B cell (primary cell): ENCODE measurements around the gene CORO2B. TPM values are rescaled to one million over a fixed set of nuclear protein-coding genes. Genes with fewer than 3 reads are reported as not detected.

Experiments used
- ATAC-seq: fragments of 200-7000 bp; cut with Tn5 transposase; one replicate; pipeline ENCODE4 v1.10.0; 2021; ENCODE audit warnings: low read depth, mild to moderate bottlenecking, moderate number of reproducible peaks, moderate library complexity
- CTCF ChIA-PET: fragments of 350-600 bp; sonication (Branson Sonifier 250); formaldehyde crosslinking; loops from one replicate; lab custom pipeline; 2021; ENCODE audit warnings: antibody characterized with exemption, inconsistent platforms; lab: Charles Lee
- POLR2A ChIA-PET: fragments of 350-600 bp; sonication (Branson Sonifier 250); formaldehyde crosslinking; loops from one replicate; lab custom pipeline; 2021; ENCODE audit warnings: antibody characterized with exemption; lab: Charles Lee
- DNase-seq: peaks from one replicate; pipeline ENCODE4 v3.0.0; 2013
- H2AFZ ChIP-seq: 2 replicates; pipeline ENCODE4 v1.6.1; 2012; ENCODE audit warnings: mild to moderate bottlenecking, low read depth, low read length; ENCODE audit not compliant: insufficient read depth, poor library complexity, severe bottlenecking
- H3K27ac ChIP-seq, 2 donors: 1 replicate in 1 of 2; 2 replicates in 1 of 2; pipeline ENCODE4 v1.5.1; 2012 to 2013; ENCODE audit warnings: low read length in 2 of 2, mild to moderate bottlenecking in 2 of 2, moderate library complexity in 1 of 2
- H3K27me3 ChIP-seq, 4 experiments: fragments of 200-600 bp in 1 of 4; sonication (generic) in 1 of 4; replicated peaks in 1 of 4; 1 replicate in 2 of 4; 2 replicates in 2 of 4; pipeline versions ENCODE4 v1.6.1 to v1.7.0; 2013 to 2016; ENCODE audit warnings: low read length in 3 of 4, mild to moderate bottlenecking in 2 of 4, mixed read lengths in 1 of 4, moderate library complexity in 1 of 4; ENCODE audit not compliant: insufficient read depth in 4 of 4, control insufficient read depth in 3 of 4; ENCODE audit errors: control extremely low read depth in 1 of 4
- H3K36me3 ChIP-seq, 2 experiments: replicated peaks in 1 of 2; 1 replicate in 1 of 2; 2 replicates in 1 of 2; pipeline versions ENCODE4 v1.6.1 to v1.7.1; 2013; ENCODE audit warnings: low read length in 1 of 2; ENCODE audit not compliant: insufficient read depth in 2 of 2, control insufficient read depth in 1 of 2; ENCODE audit errors: control extremely low read depth in 1 of 2, extremely low read depth in 1 of 2
- H3K4me1 ChIP-seq, 2 donors: fragments of 200-600 bp in 1 of 2; sonication (generic) in 1 of 2; 1 replicate in 1 of 2; 2 replicates in 1 of 2; pipeline versions ENCODE4 v1.5.1 to v1.6.1; 2013 to 2017; ENCODE audit warnings: low read length in 2 of 2; ENCODE audit not compliant: control insufficient read depth in 2 of 2, insufficient read depth in 2 of 2
- H3K4me2 ChIP-seq: replicated peaks from 2 replicates; pipeline ENCODE3; 2012; ENCODE audit warnings: mild to moderate bottlenecking, low read depth, low read length; ENCODE audit not compliant: poor library complexity, severe bottlenecking
- H3K4me3 ChIP-seq, 5 experiments: fragments of 200-600 bp in 1 of 5; sonication (generic) in 1 of 5; 1 replicate in 3 of 5; 2 replicates in 2 of 5; pipeline versions ENCODE4 v1.5.1 to v1.7.0; 2011 to 2016; ENCODE audit warnings: low read length in 4 of 5, mild to moderate bottlenecking in 4 of 5, low read depth in 2 of 5, control low read depth in 1 of 5, moderate library complexity in 1 of 5; ENCODE audit not compliant: insufficient read depth in 1 of 5; ENCODE audit errors: control extremely low read depth in 1 of 5, extremely low read depth in 1 of 5
- H3K79me2 ChIP-seq: fragments of 200-600 bp; sonication (generic); one replicate; pipeline ENCODE4 v1.6.0; 2016; ENCODE audit warnings: low read length; ENCODE audit not compliant: control insufficient read depth, insufficient read depth
- H3K9ac ChIP-seq: fragments of 200-600 bp; sonication (generic); 2 replicates; pipeline ENCODE4 v1.6.1; 2017; ENCODE audit warnings: mild to moderate bottlenecking, low read length, moderate library complexity
- H3K9me3 ChIP-seq, 3 donors: one replicate each; pipeline versions ENCODE4 v1.6.1 to v1.7.1; 2013; ENCODE audit warnings: low read length in 2 of 3; ENCODE audit not compliant: control insufficient read depth in 2 of 3, insufficient read depth in 1 of 3; ENCODE audit errors: control extremely low read depth in 1 of 3
- H4K20me1 ChIP-seq: 2 replicates; pipeline ENCODE4 v1.6.0; 2012; ENCODE audit warnings: mild to moderate bottlenecking, low read length; ENCODE audit not compliant: insufficient read depth, control insufficient read depth, poor library complexity, severe bottlenecking
- H3K27ac Mint-ChIP-seq: one replicate; pipeline ENCODE4 v1.8.0; 2021; ENCODE audit warnings: mixed read lengths
- H3K27me3 Mint-ChIP-seq: one replicate; pipeline ENCODE4 v1.8.0; 2021; ENCODE audit warnings: mixed read lengths
- H3K4me1 Mint-ChIP-seq: one replicate; pipeline ENCODE4 v1.8.0; 2021; ENCODE audit warnings: mixed read lengths
- H3K4me3 Mint-ChIP-seq: one replicate; pipeline ENCODE4 v1.8.0; 2021; ENCODE audit warnings: mixed read lengths
- H3K9me3 Mint-ChIP-seq: one replicate; pipeline ENCODE4 v1.8.0; 2022; ENCODE audit warnings: mixed read lengths; ENCODE audit not compliant: insufficient read depth
- CTCF ChIP-seq: fragments of 200-600 bp; IDR thresholded peaks from one replicate; pipeline ENCODE4 v1.8.0; 2022; ENCODE audit warnings: antibody characterized with exemption, mild to moderate bottlenecking
- EZH2 ChIP-seq: IDR thresholded peaks from 2 replicates; pipeline ENCODE4 v1.6.1; 2012; ENCODE audit warnings: borderline replicate concordance, low read depth, mild to moderate bottlenecking, moderate library complexity, low read length; ENCODE audit not compliant: insufficient read depth, poor library complexity, severe bottlenecking
- WGBS: methylation state at CpG from one replicate; pipeline ENCODE4 v1.1.5; 2013; ENCODE audit warnings: missing lambda C conversion rate; ENCODE audit not compliant: insufficient coverage; 5-methylcytosine and 5-hydroxymethylcytosine counted together
- intact Hi-C: fragments of 100-400 bp; cut with micrococcal nuclease; formaldehyde crosslinking; loops from one replicate; pipeline ENCODE4 v1.10.0; 2022
- polyA plus RNA-seq: library from polyadenylated mRNA; depleted of rRNA; stranded (reverse); fragments of >200 nt; gene quantifications from 2 replicates; pipeline ENCODE4 v1.2.3, GENCODE V29; 2012
- total RNA-seq, 2 donors: library from RNA; stranded (reverse); fragments of 120-200 nt in 1 of 2; gene quantifications; 1 replicate in 1 of 2; 2 replicates in 1 of 2; pipeline versions ENCODE4 v1.2.3 to v1.2.4, GENCODE V29; 2013 to 2022

Gene CORO2B
- total and polyA plus RNA-seq, 2 donors (not counting 1 experiment from before 2014, with no cell fraction given) = 9.5 to 11.3 TPM

- no peak for TF ChIP-seq EZH2
- TF ChIP-seq CTCF = no peak
- no peaks in the 10 kb centered on the region for H3K9me3 Mint-ChIP-seq
- H3K9ac ChIP-seq = no peak overlapping the region
- ChIA-PET CTCF (interaction anchor here (0.9 to 14.0 kb wide), 8 partner anchors 9 to 379 kb away, joined by 3 to 409 read pairs (median 6); no protein-coding TSS in a partner anchor), POLR2A (no interaction called here)
- H3K36me3 ChIP-seq = no peaks in the 10 kb centered on the region
- H2AFZ ChIP-seq = no peak overlapping the region
- H3K79me2 ChIP-seq = no peaks in the 10 kb centered on the region
- no peaks in the 10 kb centered on the region for H3K4me1 Mint-ChIP-seq
- no peaks in the 10 kb centered on the region for H3K9me3 ChIP-seq
- no peak overlapping the region for H3K27ac ChIP-seq
- H3K4me3 ChIP-seq = no peak overlapping the region
- H3K4me3 Mint-ChIP-seq = no peak overlapping the region
- no peaks in the 10 kb centered on the region for H3K4me1 ChIP-seq
- peaks cover 0 to 19% (median 6%) of the 10 kb centered on the region in 4 experiments for H3K27me3 ChIP-seq
- H4K20me1 ChIP-seq = no peaks in the 10 kb centered on the region
- DNase-seq (no peak), ATAC-seq (no peak)
- peaks cover 46% of the 10 kb centered on the region for H3K27me3 Mint-ChIP-seq
- WGBS = no CpG with 5 or more reads among the region's 2 CpGs
- intact Hi-C loops = no loop called here
- H3K4me2 ChIP-seq = no peak overlapping the region
- H3K27ac Mint-ChIP-seq = no peak overlapping the region
Observed at GRCh38 chr15:68546318-68546717, 32.5 kb upstream of the CORO2B start.

- ChIA-PET POLR2A (no interaction called here), CTCF (interaction anchor here (0.8 to 14.0 kb wide), 9 partner anchors 9 to 377 kb away, joined by 3 to 409 read pairs (median 24); no protein-coding TSS in a partner anchor)
- no peaks in the 10 kb centered on the region for H3K79me2 ChIP-seq
- H3K4me3 ChIP-seq = no peak overlapping the region
- Mint-ChIP-seq H3K9me3 (no peaks in the 10 kb centered on the region), H3K27me3 (peaks cover 38% of the 10 kb centered on the region), H3K27ac (no peak overlapping the region), H3K4me1 (no peaks in the 10 kb centered on the region), H3K4me3 (no peak overlapping the region)
- 85% methylated on average over 2 of the region's 3 CpGs for WGBS
- no peak overlapping the region for H3K9ac ChIP-seq
- H3K4me1 ChIP-seq = no peaks in the 10 kb centered on the region
- H4K20me1 ChIP-seq = no peaks in the 10 kb centered on the region
- H3K36me3 ChIP-seq = no peaks in the 10 kb centered on the region
- no peak overlapping the region for H3K27ac ChIP-seq
- intact Hi-C loops = no loop called here
- H2AFZ ChIP-seq = no peak overlapping the region
- H3K9me3 ChIP-seq = no peaks in the 10 kb centered on the region
- no peak for ATAC-seq
- no peak for TF ChIP-seq CTCF
- TF ChIP-seq EZH2 = no peak
- no peak for DNase-seq
- peaks cover 0 to 16% (median 7%) of the 10 kb centered on the region in 4 experiments for H3K27me3 ChIP-seq
- H3K4me2 ChIP-seq = no peak overlapping the region
Observed at GRCh38 chr15:68548364-68548763, 30.4 kb upstream of the CORO2B start.
